H9 (cell line): ENCODE results near the gene CELF1. TPM values are rescaled to one million over a fixed set of nuclear protein-coding genes. Genes with fewer than 3 reads are reported as not detected.

Source experiments
- DNase-seq: peaks from one replicate; pipeline ENCODE4 v3.0.0-alpha.2; 2017
- H2AFZ ChIP-seq: one replicate; pipeline ENCODE4 v1.6.1; 2013; ENCODE audit warnings: mild to moderate bottlenecking, low read length, control low read depth, moderate library complexity
- H2AK5ac ChIP-seq: 2 replicates; pipeline ENCODE4 v1.6.1; 2013; ENCODE audit warnings: low read length, control low read depth, mixed read lengths; ENCODE audit not compliant: insufficient read length
- H2BK120ac ChIP-seq: one replicate; pipeline ENCODE4 v1.6.1; 2013; ENCODE audit warnings: low read depth, mild to moderate bottlenecking, low read length, control low read depth, inconsistent platforms; ENCODE audit not compliant: poor library complexity, severe bottlenecking
- H2BK12ac ChIP-seq: 2 replicates; pipeline ENCODE4 v1.6.1; 2013; ENCODE audit warnings: low read length, control low read depth, mixed read lengths, low read depth; ENCODE audit not compliant: insufficient read length
- H2BK15ac ChIP-seq: 2 replicates; pipeline ENCODE4 v1.6.1; 2013; ENCODE audit warnings: low read depth, low read length, control low read depth
- H2BK20ac ChIP-seq: one replicate; pipeline ENCODE4 v1.6.1; 2013; ENCODE audit warnings: low read depth, mild to moderate bottlenecking, low read length, control low read depth, inconsistent platforms; ENCODE audit not compliant: poor library complexity, severe bottlenecking
- H2BK5ac ChIP-seq: 2 replicates; pipeline ENCODE4 v1.6.1; 2013; ENCODE audit warnings: low read length, control low read depth, mixed read lengths; ENCODE audit not compliant: insufficient read length
- H3K14ac ChIP-seq: 2 replicates; pipeline ENCODE4 v1.6.1; 2013; ENCODE audit warnings: low read length, control low read depth; ENCODE audit not compliant: insufficient read depth
- H3K18ac ChIP-seq: 2 replicates; pipeline ENCODE4 v1.6.1; 2013; ENCODE audit warnings: low read depth, mild to moderate bottlenecking, mixed read lengths, low read length, control low read depth; ENCODE audit not compliant: insufficient read length
- H3K23ac ChIP-seq: 2 replicates; pipeline ENCODE4 v1.6.1; 2013; ENCODE audit warnings: low read length, control low read depth, mixed read lengths, low read depth; ENCODE audit not compliant: insufficient read length
- H3K23me2 ChIP-seq: 2 replicates; pipeline ENCODE4 v1.6.1; 2013; ENCODE audit warnings: low read depth, mild to moderate bottlenecking, mixed read lengths, low read length, control low read depth; ENCODE audit not compliant: insufficient read length, poor library complexity, severe bottlenecking
- H3K27ac ChIP-seq: 2 replicates; pipeline ENCODE4 v1.5.1; 2013; ENCODE audit warnings: low read length, control low read depth, mixed read lengths, low read depth; ENCODE audit not compliant: insufficient read length
- H3K27me3 ChIP-seq: 2 replicates; pipeline ENCODE4 v1.6.1; 2013; ENCODE audit warnings: low read length, control low read depth, inconsistent platforms; ENCODE audit not compliant: insufficient read depth
- H3K4ac ChIP-seq: 2 replicates; pipeline ENCODE4 v1.6.1; 2013; ENCODE audit warnings: low read depth, mild to moderate bottlenecking, control low read depth, inconsistent platforms, low read length, moderate library complexity
- H3K4me1 ChIP-seq: 2 replicates; pipeline ENCODE4 v1.6.1; 2013; ENCODE audit warnings: low read length, control low read depth, inconsistent platforms; ENCODE audit not compliant: insufficient read depth
- H3K4me2 ChIP-seq: 2 replicates; pipeline ENCODE4 v1.6.1; 2013; ENCODE audit warnings: low read length, control low read depth, mixed read lengths; ENCODE audit not compliant: insufficient read length, insufficient read depth
- H3K56ac ChIP-seq: 2 replicates; pipeline ENCODE4 v1.6.1; 2013; ENCODE audit warnings: low read depth, mild to moderate bottlenecking, mixed read lengths, low read length, control low read depth; ENCODE audit not compliant: insufficient read length
- H3K79me1 ChIP-seq: 2 replicates; pipeline ENCODE4 v1.6.1; 2013; ENCODE audit warnings: low read depth, mild to moderate bottlenecking, moderate library complexity, low read length, control low read depth, inconsistent platforms; ENCODE audit not compliant: insufficient read depth, poor library complexity, severe bottlenecking
- H3K79me2 ChIP-seq: 2 replicates; pipeline ENCODE4 v1.6.1; 2013; ENCODE audit warnings: low read length, control low read depth, inconsistent platforms; ENCODE audit not compliant: insufficient read depth
- H3K9ac ChIP-seq: 2 replicates; pipeline ENCODE4 v1.6.1; 2013; ENCODE audit warnings: low read length, control low read depth, mixed read lengths; ENCODE audit not compliant: insufficient read length; ENCODE audit errors: extremely low read depth
- H3K9me3 ChIP-seq: one replicate; pipeline ENCODE4 v1.6.1; 2013; ENCODE audit warnings: low read depth, low read length, inconsistent platforms; ENCODE audit not compliant: control insufficient read depth
- H3T11ph ChIP-seq: one replicate; pipeline ENCODE4 v1.6.1; 2013; ENCODE audit warnings: mild to moderate bottlenecking, low read length, control low read depth, inconsistent platforms
- H4K20me1 ChIP-seq: one replicate; pipeline ENCODE4 v1.6.1; 2013; ENCODE audit not compliant: control insufficient read depth, insufficient read length, insufficient read depth
- H4K5ac ChIP-seq: 2 replicates; pipeline ENCODE4 v1.6.1; 2013; ENCODE audit warnings: low read depth, mild to moderate bottlenecking, mixed read lengths, low read length, control low read depth; ENCODE audit not compliant: insufficient read length
- H4K8ac ChIP-seq: replicated peaks from 2 replicates; pipeline ENCODE4 v1.6.1; 2013; ENCODE audit warnings: low read length, control low read depth, mixed read lengths, low read depth; ENCODE audit not compliant: insufficient read length
- H4K91ac ChIP-seq: 2 replicates; pipeline ENCODE4 v1.6.1; 2013; ENCODE audit warnings: low read depth, mild to moderate bottlenecking, moderate library complexity, mixed read lengths, low read length, control low read depth; ENCODE audit not compliant: insufficient read length
- H3K27ac Mint-ChIP-seq, 3 experiments: 2 replicates in 2 of 3; 3 replicates in 1 of 3; pipeline ENCODE4 v1.8.0; 2020 to 2021; ENCODE audit warnings: mixed read lengths in 3 of 3, mild to moderate bottlenecking in 1 of 3, moderate library complexity in 1 of 3
- H3K27me3 Mint-ChIP-seq: 2 replicates; pipeline ENCODE4 v1.8.0; 2021; ENCODE audit warnings: low read depth, mild to moderate bottlenecking, moderate library complexity, mixed read lengths
- H3K36me3 Mint-ChIP-seq, 3 experiments: 2 replicates in 2 of 3; 3 replicates in 1 of 3; pipeline ENCODE4 v1.8.0; 2020 to 2021; ENCODE audit warnings: low read depth in 3 of 3, mixed read lengths in 3 of 3; ENCODE audit not compliant: insufficient read depth in 1 of 3
- H3K4me1 Mint-ChIP-seq, 2 experiments: 2 replicates each; pipeline ENCODE4 v1.8.0; 2020; ENCODE audit warnings: mixed read lengths in 2 of 2
- H3K4me3 Mint-ChIP-seq, 2 experiments: 2 replicates in 1 of 2; 3 replicates in 1 of 2; pipeline ENCODE4 v1.8.0; 2020 to 2021; ENCODE audit warnings: mild to moderate bottlenecking in 2 of 2, mixed read lengths in 2 of 2, moderate library complexity in 1 of 2
- H3K9me3 Mint-ChIP-seq, 2 experiments: 2 replicates in 1 of 2; 3 replicates in 1 of 2; pipeline ENCODE4 v1.8.0; 2020; ENCODE audit warnings: mild to moderate bottlenecking in 2 of 2, mixed read lengths in 2 of 2, moderate library complexity in 1 of 2
- CTCF ChIP-seq: fragments of 200-600 bp; sonication (generic); conservative IDR thresholded peaks from 3 replicates; pipeline ENCODE4 v1.8.0; 2021; ENCODE audit warnings: antibody characterized with exemption, mild to moderate bottlenecking
- WGBS: extraction: QIAGEN DNeasy Blood & Tissue Kit; methylation state at CpG from one replicate; pipeline ENCODE4 v1.1.7; 2013; ENCODE audit warnings: missing lambda C conversion rate, low lambda C conversion rate, mixed read lengths; ENCODE audit not compliant: insufficient read length; ENCODE audit errors: extremely low coverage; 5-methylcytosine and 5-hydroxymethylcytosine counted together
- total RNA-seq: library from RNA; stranded (reverse); gene quantifications from 2 replicates; pipeline ENCODE4 v1.2.1, GENCODE V29; 2021

The CELF1 gene
- total RNA-seq, 1 experiment from 2014 or later: 211 TPM

- H3K4ac ChIP-seq: no peak overlapping the region
- no peak overlapping the region for H3K9ac ChIP-seq
- H3K9me3 Mint-ChIP-seq: no peaks in the 10 kb centered on the region
- no peak overlapping the region for H3K4me2 ChIP-seq
- no peak overlapping the region for H2AK5ac ChIP-seq
- H3K4me3 Mint-ChIP-seq: no peak overlapping the region
- DNase-seq: no peak
- no peak for TF ChIP-seq CTCF
- H3K14ac ChIP-seq: no peak overlapping the region
- no peak overlapping the region for H3K27ac ChIP-seq
- H2BK12ac ChIP-seq: no peak overlapping the region
- H4K20me1 ChIP-seq: no peaks in the 10 kb centered on the region
- H4K91ac ChIP-seq: no peak overlapping the region
- no peak overlapping the region for H4K8ac ChIP-seq
- no peaks in the 10 kb centered on the region for H3K36me3 Mint-ChIP-seq
- no peak overlapping the region for H2BK120ac ChIP-seq
- H3K79me1 ChIP-seq: no peaks in the 10 kb centered on the region
- no peak overlapping the region for H3T11ph ChIP-seq
- H4K5ac ChIP-seq: no peak overlapping the region
- H3K56ac ChIP-seq: no peak overlapping the region
- H3K27ac Mint-ChIP-seq: no peak overlapping the region
- H3K27me3 Mint-ChIP-seq: no peaks in the 10 kb centered on the region
- no peaks in the 10 kb centered on the region for H3K79me2 ChIP-seq
- no peak overlapping the region for H3K23ac ChIP-seq
- H2BK5ac ChIP-seq: no peak overlapping the region
- peaks cover 4% of the 10 kb centered on the region in 2 experiments; a peak in 2 of 4 replicates for H3K4me1 Mint-ChIP-seq
- no CpG with 5 or more reads among the region's 4 CpGs for WGBS
- no peaks in the 10 kb centered on the region for H3K27me3 ChIP-seq
- no peaks in the 10 kb centered on the region for H3K9me3 ChIP-seq
- no peaks in the 10 kb centered on the region for H3K23me2 ChIP-seq
- no peak overlapping the region for H2BK20ac ChIP-seq
- H3K18ac ChIP-seq: no peak overlapping the region
- H3K4me1 ChIP-seq: no peaks in the 10 kb centered on the region
- H2AFZ ChIP-seq: no peak overlapping the region
- no peak overlapping the region for H2BK15ac ChIP-seq
These were observed 107.1 kb downstream of the CELF1 start for GRCh38 chr11:47445840-47446239.
